Measurements from ENCODE around the gene ADM. TPM values are rescaled to one million over a fixed set of nuclear protein-coding genes. Genes with fewer than 3 reads are reported as not detected.

Gene ADM
- total RNA-seq, 1 donor from 2014 or later = 17.3 TPM

DNA sequence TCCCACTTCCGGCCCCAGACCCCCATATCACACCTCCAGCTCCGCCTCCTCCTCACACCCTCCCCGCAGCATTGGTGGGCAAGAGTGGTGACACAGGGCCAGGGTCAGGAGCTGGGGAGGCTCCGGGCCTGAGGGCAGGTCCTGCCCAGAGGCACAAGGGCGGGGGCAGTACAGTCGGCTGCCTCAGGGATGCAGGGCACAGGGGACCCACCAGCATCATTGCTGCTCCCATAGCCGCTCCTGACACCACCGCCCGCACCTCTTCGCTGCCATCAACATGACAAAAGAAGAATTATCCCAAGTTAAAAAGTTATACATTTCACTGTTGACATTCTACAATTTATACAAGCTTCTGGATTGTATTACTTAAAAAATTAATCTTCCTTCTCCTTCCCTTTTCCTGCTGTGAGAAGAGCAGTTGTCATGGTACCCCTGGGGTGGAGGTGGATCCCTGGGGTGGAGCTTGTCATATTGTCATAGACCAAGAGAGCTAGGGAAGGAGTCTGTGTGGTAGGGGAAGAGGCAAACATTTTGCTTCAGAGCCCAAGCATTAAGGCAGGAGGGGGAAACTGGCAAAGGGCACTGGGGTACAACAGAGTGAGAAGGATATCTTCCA lies 15.0 kb upstream of the ADM start:
- DNase-seq (ENCODE audit: low read depth) = no peak

DNA sequence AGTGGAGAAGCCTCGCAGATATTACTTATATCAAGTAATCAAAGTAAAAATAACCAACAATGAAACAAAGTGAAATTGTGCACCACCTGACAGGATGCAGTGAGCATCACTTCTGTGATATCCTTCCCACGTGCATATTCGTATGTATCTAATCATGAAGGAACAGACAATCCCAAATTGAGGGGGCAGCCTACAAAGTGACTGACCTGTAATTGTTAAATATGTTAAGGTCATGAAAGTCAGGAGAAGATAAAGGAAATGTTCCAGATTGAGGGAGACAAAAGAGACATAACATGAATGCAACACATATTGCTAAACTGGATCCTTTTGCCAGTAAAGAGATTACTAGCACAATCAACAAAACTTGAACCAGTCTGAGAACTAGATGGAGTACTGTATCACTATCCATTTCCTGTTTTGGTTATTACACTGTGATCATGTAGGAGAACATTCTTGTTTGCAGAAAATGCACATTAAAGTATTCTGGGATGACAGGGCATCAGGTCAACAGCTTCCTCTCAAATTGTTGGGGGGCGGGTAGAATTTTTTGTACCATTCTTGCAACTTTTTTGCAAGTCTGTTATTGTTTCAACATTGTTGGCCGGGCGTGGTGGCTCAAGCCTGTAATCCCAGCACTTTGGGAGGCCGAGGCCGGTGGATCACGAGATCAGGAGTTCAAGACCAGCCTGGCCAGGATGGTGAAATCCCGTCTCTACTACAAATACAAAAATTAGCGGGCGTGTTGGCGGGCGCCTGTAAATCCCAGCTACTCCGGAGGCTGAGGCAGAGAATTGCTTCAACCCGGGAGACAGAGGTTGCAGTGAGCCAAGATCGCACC lies 12.9 kb upstream of the ADM start:
- DNase-seq (ENCODE audit: low read depth) = no peak

DNA sequence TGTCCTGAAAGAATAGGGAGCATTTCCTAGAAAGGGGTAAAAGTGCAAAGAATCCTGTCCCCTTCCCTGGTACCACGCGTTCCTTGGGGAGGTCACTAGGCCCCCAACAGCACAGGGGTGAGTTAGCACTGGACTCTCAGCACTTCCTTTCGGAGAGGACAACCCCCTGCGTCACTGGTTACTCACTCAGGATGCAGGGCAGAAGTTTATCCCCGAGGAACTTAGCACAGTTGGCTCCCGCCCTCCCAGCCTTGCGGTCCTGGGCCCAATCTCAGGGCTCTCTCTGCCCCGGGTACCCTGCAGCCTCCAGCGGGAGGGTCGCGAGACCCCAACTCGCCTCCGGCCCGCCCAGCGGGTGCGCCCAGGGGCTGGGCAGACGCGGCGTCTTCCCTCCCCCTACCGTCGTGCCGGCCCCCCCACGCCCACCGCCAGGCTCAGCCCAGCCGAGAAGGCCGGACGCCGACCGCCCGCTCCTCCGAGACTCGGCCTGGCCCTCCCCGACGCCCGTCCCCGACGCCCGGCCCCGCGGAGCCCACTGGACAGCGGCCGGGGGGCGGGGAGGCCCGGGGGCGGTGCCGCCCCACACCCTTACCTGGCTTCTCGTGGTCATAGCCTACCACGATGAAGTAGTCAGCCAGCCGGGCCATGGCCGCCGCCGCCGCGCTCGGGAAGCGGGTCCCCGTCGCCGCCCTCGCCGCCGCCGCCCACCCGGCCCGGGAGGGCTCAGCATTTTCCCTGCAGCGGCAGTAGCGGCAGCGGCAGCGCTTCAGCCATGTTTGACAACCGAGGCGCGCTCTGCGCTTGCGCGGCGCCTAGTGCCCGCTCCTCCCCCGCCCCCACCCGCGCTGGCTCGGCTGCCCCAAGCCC lies 11.2 kb upstream of the ADM start, which contains the start of gene SBF2:
TSS of gene SBF2 (minus strand) at position 797 of the 867 bp plus-strand sequence. CDS start at position 647, 150 bp downstream.
- peak; percentile 82 for DNase-seq (ENCODE audit: low read depth)

- peak; percentile 56 for DNase-seq (ENCODE audit: low read depth)
These were observed 10.5 kb upstream of the ADM start for GRCh38 chr11:10294290-10294953.

DNA sequence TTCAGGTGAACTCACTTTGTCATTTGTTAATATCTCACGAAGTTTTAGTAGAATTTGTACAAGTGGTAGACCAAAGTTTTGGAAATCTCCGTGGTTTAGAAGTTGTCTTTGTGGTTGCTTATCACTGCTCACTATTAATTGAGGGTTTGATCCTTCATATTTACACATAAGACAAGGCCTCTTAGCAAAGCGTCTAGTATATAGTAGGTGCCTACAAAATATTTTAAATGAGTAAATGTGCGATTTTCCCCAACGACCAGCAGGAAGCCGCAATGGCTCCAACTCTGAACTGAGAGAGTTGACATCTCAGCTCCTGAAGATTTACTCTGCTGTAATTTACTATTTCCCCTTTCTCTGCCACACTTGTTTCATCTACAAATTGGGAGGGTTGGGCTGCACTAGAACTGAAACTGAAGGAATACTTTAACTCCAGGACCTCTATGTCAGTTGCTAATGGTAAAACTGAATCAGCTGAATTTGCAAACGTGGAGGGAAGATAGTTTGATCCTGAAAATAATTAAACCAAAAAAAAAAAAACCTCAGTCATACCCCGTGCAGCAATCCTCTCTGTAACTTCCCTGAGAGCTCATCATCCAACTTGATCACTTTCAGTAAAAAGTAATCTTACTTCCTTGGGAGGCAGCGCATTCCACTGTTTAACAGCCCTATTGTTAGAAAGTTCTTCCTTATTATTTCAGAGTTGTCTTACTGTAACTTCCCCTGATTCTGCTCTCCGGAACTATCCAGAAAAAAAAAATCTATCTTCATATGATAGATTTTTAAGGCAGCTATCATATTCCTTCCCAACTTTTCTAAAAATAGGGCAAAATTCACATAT lies 9.6 kb upstream of the ADM start:
- no peak for DNase-seq (ENCODE audit: low read depth)

DNA sequence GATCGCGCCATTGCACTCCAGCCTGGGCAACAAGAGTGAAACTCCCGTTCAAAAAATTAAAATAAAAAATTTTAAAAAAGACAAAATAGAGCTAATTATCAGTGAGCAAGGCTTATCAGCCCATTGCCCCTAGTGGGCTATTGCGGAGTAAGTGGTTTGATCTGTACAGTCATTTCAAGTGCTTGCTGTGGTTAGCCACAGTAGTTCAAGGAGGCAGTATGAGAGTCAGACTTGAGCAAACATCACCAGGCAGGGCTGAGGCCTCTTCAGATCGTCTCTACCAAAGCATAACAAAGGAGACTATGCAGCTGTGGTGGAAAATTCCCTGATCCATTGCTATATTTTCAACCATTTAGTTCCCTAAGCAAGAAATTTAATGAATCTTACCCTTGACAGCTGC lies 6.5 kb upstream of the ADM start:
- DNase-seq (ENCODE audit: low read depth) = peak; percentile 87

DNA sequence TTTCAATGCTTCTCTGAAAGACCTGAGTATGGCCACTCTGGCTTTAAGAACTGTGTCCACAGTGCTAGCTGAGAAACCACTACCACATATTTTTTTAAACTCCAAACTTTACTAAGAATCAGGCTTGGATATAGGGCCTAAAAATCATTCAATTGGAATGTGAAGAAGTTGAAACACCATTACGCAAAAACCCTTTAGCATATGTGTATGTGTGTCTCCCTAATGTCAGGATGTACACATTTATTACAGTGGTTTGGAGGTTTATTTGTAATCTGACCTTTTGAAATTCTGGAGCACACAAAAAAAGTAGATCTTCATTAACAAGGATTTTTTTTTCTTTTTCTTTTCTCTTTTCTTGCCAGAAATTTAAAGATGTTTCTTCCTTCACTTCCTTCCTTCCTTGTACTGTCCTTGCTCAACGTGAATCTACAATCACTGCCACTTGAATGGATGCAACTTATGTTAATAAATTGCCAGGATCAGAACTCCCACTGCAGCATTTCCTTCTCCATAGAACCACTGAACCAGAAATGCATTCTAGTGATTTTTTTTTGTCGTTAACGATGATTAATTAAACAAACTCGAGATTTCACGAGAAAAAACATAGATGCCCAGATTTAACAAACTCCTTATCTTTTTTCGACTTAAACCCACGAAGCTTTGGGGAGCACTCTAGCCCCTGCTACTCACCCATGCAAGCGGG lies 3.1 kb upstream of the ADM start:
- DNase-seq (ENCODE audit: low read depth) = no peak

- DNase-seq (ENCODE audit: low read depth) = no peak
These were observed 2.5 kb upstream of the ADM start for GRCh38 chr11:10302359-10302743.

DNA sequence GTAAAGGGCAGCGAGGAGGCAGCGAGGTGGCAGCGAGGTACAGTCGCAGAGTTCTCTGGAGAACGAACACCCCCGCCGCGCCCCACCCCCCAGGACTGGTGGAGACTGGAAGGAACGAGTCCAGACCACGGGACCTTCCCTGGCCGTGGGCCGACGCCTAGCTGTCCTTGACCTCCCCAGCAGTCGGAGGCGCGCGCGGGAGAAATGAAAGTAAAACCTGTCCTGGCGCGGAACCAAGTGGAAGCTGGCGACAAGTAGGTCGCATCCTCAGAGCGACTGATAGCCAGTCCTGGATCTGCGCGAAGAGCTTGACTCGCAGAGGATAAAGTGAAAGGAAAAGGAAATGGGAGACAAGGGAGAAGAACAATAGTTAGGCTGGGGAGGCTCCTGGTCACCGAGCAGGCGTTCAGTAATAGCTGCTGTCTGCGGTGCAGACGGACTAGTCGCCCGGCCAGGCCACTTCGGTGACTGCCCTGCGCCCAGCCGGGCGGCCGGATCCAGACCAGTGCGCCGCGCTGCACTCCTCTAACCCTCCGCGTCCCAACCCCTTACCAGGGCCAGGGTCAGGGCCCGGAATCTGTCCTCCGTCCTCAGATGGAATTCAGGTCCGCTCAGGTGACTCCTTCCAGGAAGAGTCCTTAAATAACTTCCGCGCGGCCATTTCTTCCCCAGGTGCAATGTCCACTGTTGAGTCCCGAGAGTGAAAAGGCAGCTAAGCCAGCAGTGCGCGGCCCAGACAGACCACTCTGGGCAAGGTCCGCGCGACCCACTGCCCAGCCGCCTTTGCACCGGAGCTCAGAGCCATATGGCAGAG lies 1.9 kb upstream of the ADM start:
- DNase-seq (ENCODE audit: low read depth) = peak; percentile 83

GRCh38 chr11:10303558-10304363 lies 1.1 kb upstream of the ADM start:
- peak; percentile 53 for DNase-seq (ENCODE audit: low read depth)

DNA sequence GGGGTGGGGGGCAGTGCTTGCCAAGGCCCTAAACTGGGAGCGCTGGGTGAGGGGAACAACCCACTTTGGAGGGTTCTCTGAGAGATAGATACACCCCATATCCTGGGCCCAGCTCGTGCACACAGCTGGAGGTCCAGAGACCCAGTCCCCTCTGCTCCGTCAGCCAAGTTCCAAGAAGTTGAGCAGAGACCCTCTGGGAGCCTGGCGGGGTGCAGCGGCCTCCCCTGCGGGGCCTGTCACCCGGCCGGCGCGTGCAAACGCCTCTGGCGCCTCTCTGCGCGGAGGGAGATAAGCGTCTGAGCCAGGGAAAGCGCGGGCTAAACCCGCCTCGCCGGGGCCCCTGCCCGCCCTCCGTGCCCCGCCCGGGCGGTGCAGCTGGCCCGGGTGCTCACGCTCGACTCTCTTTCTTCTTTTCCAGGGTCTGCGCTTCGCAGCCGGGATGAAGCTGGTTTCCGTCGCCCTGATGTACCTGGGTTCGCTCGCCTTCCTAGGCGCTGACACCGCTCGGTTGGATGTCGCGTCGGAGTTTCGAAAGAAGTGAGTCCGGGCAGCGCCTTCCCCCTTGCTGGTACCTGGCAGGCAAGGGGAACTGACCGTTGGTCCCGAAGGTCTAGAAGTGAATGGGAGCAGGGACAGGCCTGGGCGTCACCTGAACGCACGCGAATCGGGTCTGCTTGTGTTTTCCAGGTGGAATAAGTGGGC lies 540 bp downstream of the ADM start:
- peak; percentile 57 for DNase-seq (ENCODE audit: low read depth)

- peak; percentile 39 for DNase-seq (ENCODE audit: low read depth)
These were observed 1.4 kb downstream of the ADM start for GRCh38 chr11:10305964-10306918.

- DNase-seq (ENCODE audit: low read depth) = no peak
These were observed 2.1 kb downstream of the ADM start for GRCh38 chr11:10307022-10307399.

- peak; percentile 90 for DNase-seq (ENCODE audit: low read depth)
These were observed 2.7 kb downstream of the ADM start for GRCh38 chr11:10307400-10308200.

Data from myocyte (in vitro differentiated cells).